Measurements from ENCODE around the gene PDHX. TPM values are rescaled to one million over a fixed set of nuclear protein-coding genes. Genes with fewer than 3 reads are reported as not detected.

Gene PDHX
- polyA plus RNA-seq, 3 donors, result 14.3 to 35.1 (median 20.8) TPM

GRCh38 chr11:35031346-35031745 lies 114.9 kb downstream of the PDHX start:
- 96 to 100% (median 98%) methylated on average over 2 of the region's 2 CpGs for WGBS, 3 donors
- no peak overlapping the region for H3K27ac ChIP-seq (ENCODE audit: low read depth, low read length)

GRCh38 chr11:35031867-35032266 lies 115.4 kb downstream of the PDHX start:
- 62 to 96% (median 87%) methylated on average over 1 of the region's 1 CpG for WGBS, 3 donors

GRCh38 chr11:35033011-35033410 lies 116.6 kb downstream of the PDHX start:
- 85 to 89% (median 86%) methylated on average over 6 of the region's 6 CpGs for WGBS, 3 donors
- H3K27ac ChIP-seq (ENCODE audit: low read depth, low read length), result no peak overlapping the region

More at GRCh38 chr11:35031867-35032266, 115.4 kb downstream of the PDHX start:
- no peak overlapping the region for H3K27ac ChIP-seq (ENCODE audit: low read depth, low read length)

GRCh38 chr11:35034401-35034800 lies 118.0 kb downstream of the PDHX start:
- WGBS, 3 donors, result 95 to 98% (median 96%) methylated on average over 3 of the region's 3 CpGs
- H3K27ac ChIP-seq (ENCODE audit: low read depth, low read length), result no peak overlapping the region

GRCh38 chr11:35035894-35036408 lies 119.5 kb downstream of the PDHX start:
- no peak overlapping the region for H3K27ac ChIP-seq (ENCODE audit: low read depth, low read length)
- WGBS, 3 donors, result 42 to 92% (median 61%) methylated on average over 3 of the region's 3 CpGs

GRCh38 chr11:35036639-35037038 lies 120.2 kb downstream of the PDHX start:
- H3K27ac ChIP-seq (ENCODE audit: low read depth, low read length), result no peak overlapping the region
- WGBS, 3 donors, result 43 to 69% (median 45%) methylated on average over 3 of the region's 3 CpGs

- 82 to 91% (median 89%) methylated on average over 5 of the region's 5 CpGs for WGBS, 3 donors
- no peak overlapping the region for H3K27ac ChIP-seq (ENCODE audit: low read depth, low read length)
Measured at GRCh38 chr11:35038211-35038928, 122.0 kb downstream of the PDHX start.

GRCh38 chr11:35039076-35039475 lies 122.7 kb downstream of the PDHX start:
- H3K27ac ChIP-seq (ENCODE audit: low read depth, low read length), result no peak overlapping the region
- WGBS, 3 donors, result 92 to 93% (median 92%) methylated on average over 3 of the region's 3 CpGs

GRCh38 chr11:35040221-35040942 lies 124.0 kb downstream of the PDHX start:
- no peak overlapping the region for H3K27ac ChIP-seq (ENCODE audit: low read depth, low read length)
- 76 to 83% (median 82%) methylated on average over 12 of the region's 12 CpGs for WGBS, 3 donors

- no peak overlapping the region for H3K27ac ChIP-seq (ENCODE audit: low read depth, low read length)
- 88 to 94% (median 93%) methylated on average over 4 of the region's 4 CpGs for WGBS, 3 donors
Measured at GRCh38 chr11:35041070-35041554, 124.7 kb downstream of the PDHX start.

GRCh38 chr11:35042224-35042623 lies 125.8 kb downstream of the PDHX start:
- H3K27ac ChIP-seq (ENCODE audit: low read depth, low read length), result no peak overlapping the region

GRCh38 chr11:35042913-35043312 lies 126.5 kb downstream of the PDHX start:
- H3K27ac ChIP-seq (ENCODE audit: low read depth, low read length), result no peak overlapping the region
- 60 to 87% (median 64%) methylated on average over 3 of the region's 3 CpGs for WGBS, 3 donors

- WGBS, 3 donors, result 75 to 83% (median 76%) methylated on average over 1 of the region's 1 CpG
- H3K27ac ChIP-seq (ENCODE audit: low read depth, low read length), result no peak overlapping the region
Measured at GRCh38 chr11:35043936-35044335, 127.5 kb downstream of the PDHX start.

GRCh38 chr11:35045236-35045820 lies 128.9 kb downstream of the PDHX start:
- no peak overlapping the region for H3K27ac ChIP-seq (ENCODE audit: low read depth, low read length)
- WGBS, 3 donors, result 25 to 53% (median 37%) methylated on average over 8 of the region's 8 CpGs

Other genes starting within 250 kb of the PDHX start
- gene APIP, start 239 bp upstream of the PDHX start, polyA plus RNA-seq, result 10 to 100 TPM; 15.1 to 38.5 (median 35.6) TPM
- 100 to 1,000 TPM in 2 of 3 donors, 10 to 100 TPM in 1; 42.4 to 157 (median 110) TPM for gene CD44, start 222.6 kb downstream of the PDHX start, polyA plus RNA-seq